H54 (cell line): Measurements from ENCODE around the gene TTC6.

Experiments used
- DNase-seq: peaks from one replicate; pipeline ENCODE4 v3.0.0; 2011; ENCODE audit warnings: low spot score, mixed read lengths; ENCODE audit not compliant: insufficient read length
- FAIRE-seq: peaks from 3 replicates; lab custom pipeline; 2011; peaks lifted over from hg19 to GRCh38; lab: Jason Lieb, UNC
- POLR2A ChIP-seq: IDR thresholded peaks from 2 replicates; pipeline ENCODE4 v1.6.1; 2011; ENCODE audit warnings: low read depth, mild to moderate bottlenecking, low read length

TTC6 gene

GRCh38 chr14:37597538-37597913 lies 2.1 kb downstream of the TTC6 start:
- DNase-seq (no peak), FAIRE-seq (no peak)
- no peak for TF ChIP-seq POLR2A

- FAIRE-seq: no peak
- no peak for DNase-seq
- TF ChIP-seq POLR2A: no peak
Observed at GRCh38 chr14:37597914-37598746, 2.7 kb downstream of the TTC6 start.

DNA sequence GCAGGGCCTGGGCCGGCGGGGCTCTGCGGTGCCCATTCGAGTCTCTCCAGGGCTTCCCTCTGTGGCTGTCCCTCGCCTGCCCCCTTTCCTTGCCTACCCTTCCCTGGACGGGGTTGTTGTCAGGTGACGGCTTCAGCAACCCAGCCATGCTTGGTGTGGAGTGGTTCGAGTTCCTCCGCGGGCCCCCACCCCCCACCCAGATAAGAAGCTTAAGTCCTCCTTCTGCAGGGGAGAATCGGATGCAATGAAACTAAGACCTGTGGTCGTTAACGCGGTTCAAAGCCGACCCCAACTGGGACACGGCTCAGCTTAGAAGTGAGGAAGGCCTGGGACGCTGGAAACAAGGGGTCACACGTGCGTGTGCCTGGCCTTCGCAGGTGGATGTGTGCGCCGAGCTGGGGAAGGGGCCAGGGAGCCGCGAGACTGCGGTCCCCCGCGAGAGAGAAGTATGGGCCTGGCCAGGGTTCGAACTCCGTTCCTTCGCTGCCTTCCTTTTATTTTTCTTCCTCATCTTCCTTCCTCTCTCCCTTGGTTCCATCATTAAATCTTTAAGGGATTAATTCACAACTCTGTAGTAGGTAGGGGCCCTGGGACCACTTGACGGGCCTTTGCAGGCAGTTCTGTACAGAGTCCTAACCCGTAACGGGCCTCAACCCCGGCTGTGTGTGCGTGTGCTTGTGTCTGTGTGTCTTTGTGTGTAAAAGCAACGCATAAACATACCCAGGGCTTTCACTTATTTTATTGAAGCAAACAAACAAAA lies 3.5 kb downstream of the TTC6 start:
- TF ChIP-seq POLR2A: no peak
- no peak for DNase-seq
- no peak for FAIRE-seq

- DNase-seq (no peak), FAIRE-seq (no peak)
- no peak for TF ChIP-seq POLR2A
Observed at GRCh38 chr14:37599507-37600368, 4.3 kb downstream of the TTC6 start.

DNA sequence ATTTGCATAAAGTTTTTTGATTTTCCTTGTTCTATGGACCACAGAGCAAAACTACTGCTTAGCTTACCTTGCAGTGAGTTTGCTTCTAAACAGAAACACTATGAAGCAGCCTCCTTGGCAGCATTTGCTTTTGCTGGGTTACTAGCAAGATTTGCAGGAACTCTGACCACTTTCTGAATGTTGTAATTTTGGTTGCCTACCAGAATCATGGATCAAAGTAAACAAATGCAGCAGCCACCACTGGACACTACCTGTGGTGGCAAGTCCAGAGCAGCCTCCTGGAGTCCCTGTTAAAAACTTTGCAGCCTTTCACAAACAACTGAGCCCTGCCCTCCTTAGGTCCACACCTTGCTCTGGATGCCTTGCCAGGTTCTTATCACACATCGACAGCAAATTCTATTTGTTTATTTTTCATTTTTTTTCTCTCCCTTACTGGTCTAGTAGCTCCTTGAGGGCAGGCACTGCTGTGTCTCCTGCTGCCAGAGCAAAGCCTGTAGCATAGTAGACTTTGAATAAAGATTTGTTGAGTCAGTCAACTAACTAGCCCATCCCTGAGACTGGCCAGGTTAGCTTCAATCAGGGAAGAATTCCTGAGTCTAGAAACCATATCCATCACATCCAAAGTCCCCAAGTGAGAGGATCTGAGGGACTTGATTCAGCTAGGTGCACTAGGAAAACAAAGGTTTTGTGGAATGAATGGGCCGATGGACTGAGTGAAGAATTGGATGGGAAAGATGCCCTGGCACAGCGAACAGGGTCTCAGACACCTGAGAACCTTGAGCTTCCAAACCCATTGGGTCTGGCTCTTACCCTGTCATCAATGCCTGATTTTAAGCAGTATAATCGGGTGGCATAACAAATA lies 5.7 kb downstream of the TTC6 start:
- DNase-seq (no peak), FAIRE-seq (no peak)
- no peak for TF ChIP-seq POLR2A

- no peak for DNase-seq
- FAIRE-seq: no peak
- no peak for TF ChIP-seq POLR2A
Observed at GRCh38 chr14:37601865-37602264, 6.4 kb downstream of the TTC6 start.

GRCh38 chr14:37602605-37603453 lies 7.4 kb downstream of the TTC6 start:
- no peak for TF ChIP-seq POLR2A
- no peak for FAIRE-seq
- DNase-seq: no peak

- no peak for FAIRE-seq
- TF ChIP-seq POLR2A: no peak
- no peak for DNase-seq
Observed at GRCh38 chr14:37603688-37604251, 8.3 kb downstream of the TTC6 start.

DNA sequence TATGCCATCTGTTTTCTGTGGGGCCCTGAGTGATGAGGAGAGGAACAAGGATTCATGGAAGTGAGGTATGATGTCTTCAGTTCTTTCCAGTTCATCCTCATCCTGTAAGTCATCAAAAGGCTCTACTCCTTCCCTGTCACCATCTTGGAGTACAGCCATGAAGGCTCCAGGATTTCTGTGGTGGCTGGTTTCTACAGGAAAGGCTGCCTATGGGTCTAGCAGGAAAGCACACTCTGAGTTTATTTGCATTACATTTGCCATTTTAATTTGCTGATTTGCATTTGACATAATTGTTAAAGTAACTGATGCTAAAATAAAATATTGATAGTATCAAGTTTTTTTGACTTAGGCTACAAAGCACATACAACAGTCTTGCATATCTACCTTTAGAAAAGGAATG lies 11.2 kb downstream of the TTC6 start:
- FAIRE-seq (no peak), DNase-seq (no peak)
- TF ChIP-seq POLR2A: no peak

GRCh38 chr14:37608649-37609048 lies 13.2 kb downstream of the TTC6 start:
- no peak for TF ChIP-seq POLR2A
- DNase-seq: no peak

GRCh38 chr14:37610945-37611523 lies 15.6 kb downstream of the TTC6 start:
- DNase-seq (no peak), FAIRE-seq (no peak)
- no peak for TF ChIP-seq POLR2A

More at GRCh38 chr14:37608649-37609048, 13.2 kb downstream of the TTC6 start:
- no peak for FAIRE-seq

GRCh38 chr14:37615582-37616289 lies 20.3 kb downstream of the TTC6 start:
- no peak for FAIRE-seq
- DNase-seq: no peak
- no peak for TF ChIP-seq POLR2A
